Fibroblast of upper back skin (primary cell): ENCODE measurements around the gene ARRB1.
"Not testable (repeated sequence)": the region's sequence is repeated elsewhere in the genome, so short reads cannot be mapped to it uniquely, and the experiment has no call there.

Experiments used
- DNase-seq: peaks from one replicate; pipeline ENCODE4 v3.0.0-alpha.2; 2013

The ARRB1 gene

DNA sequence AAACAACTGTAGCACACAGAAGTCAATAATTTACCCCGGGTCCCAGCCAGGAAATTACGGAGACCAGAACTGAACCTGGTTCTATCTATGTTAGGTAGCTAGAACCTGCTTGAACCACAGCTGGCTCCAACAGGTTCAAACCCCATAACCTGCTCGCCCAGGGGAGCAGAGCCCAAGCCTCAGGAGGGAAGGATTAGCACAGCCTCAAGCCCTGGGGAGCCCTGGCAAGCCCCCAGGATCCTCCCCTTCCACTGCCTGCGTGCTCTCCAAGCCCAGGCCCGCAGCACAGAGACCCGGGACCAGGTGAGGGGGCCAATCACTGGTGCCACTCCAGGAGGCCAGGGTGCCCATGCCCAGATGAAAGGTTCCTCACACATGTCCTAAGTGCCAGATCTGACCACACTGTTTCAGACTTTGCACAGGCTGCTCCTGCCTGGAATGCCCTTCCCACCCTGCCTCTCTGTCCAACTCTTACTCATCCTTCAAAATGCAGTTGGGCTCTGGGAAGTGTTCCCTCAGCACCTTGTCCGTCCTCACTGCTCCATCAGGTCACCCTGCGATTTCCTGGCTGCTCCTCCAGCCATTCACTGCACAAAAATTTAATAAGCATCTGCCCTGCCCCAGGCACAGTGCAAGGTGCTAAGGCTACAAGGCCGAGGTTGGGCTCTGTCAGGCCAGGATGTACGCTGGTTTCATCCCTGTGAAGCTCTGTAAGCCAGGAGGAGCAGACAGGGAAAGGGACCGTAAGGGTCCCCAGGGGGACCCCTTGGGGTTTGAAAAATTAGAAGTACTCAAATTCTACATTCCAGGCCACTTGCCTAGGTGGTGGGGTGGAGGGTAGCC is 32.2 kb downstream of the ARRB1 start:
- DNase-seq, result no peak

GRCh38 chr11:75317446-75318122 is 33.9 kb downstream of the ARRB1 start:
- no peak for DNase-seq

- no peak for DNase-seq
Measured at GRCh38 chr11:75315439-75315805, 36.0 kb downstream of the ARRB1 start.

DNA sequence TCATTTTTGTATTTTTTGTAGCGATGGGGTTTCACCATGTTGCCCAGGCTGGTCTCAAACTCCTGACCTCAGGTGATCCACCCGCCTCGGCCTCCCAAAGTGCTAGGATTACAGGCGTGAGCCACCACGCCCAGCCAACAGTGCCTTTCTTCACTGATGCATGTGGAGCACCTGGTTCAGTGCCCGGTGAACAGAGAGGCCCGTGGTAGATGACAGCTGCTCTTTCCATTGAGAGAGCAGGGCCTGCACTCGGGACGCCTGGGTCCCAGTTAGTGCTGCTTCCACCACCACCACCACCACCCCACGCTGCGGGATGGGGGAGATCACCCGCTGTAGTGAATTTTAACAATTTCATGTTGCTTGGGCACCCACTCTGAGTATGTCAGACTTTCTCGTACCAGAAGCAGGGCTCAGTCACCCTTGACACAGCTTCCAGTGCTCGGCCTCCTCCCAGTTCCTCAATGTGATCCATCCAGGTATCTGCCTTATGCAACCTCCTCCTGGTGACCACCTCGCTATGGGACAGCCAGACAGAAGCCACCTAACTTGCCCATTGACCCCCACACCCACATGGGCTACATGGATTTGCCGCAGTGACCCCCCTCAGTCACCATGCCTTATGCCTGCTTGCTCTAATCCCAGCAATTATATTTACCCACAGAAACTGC is 36.6 kb downstream of the ARRB1 start:
- no peak for DNase-seq

- DNase-seq, result peak; percentile 55
Measured at GRCh38 chr11:75313513-75314272, 37.8 kb downstream of the ARRB1 start.

DNA sequence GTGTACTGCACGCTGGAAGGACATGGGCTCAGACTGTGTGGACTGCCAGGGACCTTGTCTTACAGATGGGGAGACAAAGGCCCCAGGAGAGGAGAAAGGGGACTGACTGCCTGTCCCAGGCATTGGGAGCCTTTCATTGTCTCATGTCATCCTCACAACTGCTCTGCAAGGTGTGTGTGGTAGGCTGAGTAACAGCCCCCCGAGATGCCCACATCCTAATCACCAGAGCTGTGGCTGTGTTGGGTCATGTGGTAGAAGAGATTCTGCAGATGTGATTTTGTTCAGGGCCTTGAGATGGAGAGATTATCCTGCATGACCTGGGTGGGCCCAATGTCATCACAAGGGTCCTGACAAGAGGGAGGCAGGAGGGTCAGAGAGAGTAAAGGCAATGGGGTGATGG is 39.1 kb downstream of the ARRB1 start:
- no peak for DNase-seq

- DNase-seq, result peak; percentile 66
Measured at GRCh38 chr11:75311858-75312288, 39.6 kb downstream of the ARRB1 start.

DNA sequence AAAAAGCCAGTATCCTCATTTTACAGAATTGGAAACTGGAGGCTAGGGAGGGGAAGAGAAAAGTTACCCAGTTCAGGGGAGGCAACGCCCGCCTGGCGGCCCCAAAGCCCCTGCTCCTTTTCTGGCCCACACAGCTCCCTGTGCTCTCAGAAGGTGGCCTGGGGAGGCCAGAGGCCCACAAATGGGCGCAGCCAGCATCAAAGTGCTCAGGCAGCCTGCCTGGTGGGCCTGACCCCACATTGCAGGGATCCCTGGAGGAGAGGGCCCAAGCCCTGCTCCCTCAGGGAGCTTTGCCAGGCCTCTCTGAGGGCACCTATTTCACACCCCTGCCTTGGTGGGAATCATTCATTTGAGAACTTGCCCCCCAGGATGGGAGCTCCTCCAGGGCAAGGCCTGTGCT is 42.5 kb downstream of the ARRB1 start:
- no peak for DNase-seq

DNA sequence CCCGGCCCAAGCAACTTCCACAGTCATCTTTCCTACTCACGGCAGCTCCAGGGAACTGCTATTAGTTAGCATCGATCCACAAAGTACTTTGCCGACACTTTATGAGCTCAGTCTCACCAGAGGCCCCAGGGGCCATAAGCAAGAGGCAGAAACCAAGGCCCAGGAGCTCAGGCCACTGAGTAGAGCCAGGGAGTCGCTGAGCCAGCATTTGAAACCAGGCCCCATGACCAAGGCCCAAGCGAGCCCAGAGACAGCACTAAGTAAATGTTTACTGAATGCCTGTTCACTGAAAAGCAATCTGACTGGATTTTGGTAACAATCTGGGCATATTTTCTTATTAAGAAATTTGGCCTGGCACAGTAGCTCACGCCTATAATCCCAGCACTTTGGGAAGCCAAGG is 43.3 kb downstream of the ARRB1 start:
- DNase-seq, result no peak

GRCh38 chr11:75307058-75307457 is 44.4 kb downstream of the ARRB1 start:
- no peak for DNase-seq

- no peak for DNase-seq
Measured at GRCh38 chr11:75306529-75306928, 44.9 kb downstream of the ARRB1 start.

DNA sequence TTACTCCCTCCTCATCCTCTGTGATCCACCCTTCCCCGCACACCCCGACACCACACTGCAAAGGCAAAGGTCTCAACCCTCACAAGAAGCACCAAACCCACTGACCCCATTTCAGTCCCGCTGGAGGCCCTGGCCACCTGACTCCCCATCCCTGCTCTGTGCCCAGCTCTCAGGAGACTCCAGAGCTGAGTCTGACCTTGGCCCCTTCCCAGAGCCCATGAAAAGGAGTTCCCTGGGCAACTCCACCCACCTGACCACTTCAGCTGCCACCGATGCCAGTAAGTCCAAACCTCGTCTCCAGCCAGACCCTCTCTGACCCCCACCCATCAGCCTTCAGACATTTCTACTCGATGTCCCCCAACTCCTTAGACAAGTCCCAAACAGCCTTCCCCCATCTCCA is 45.5 kb downstream of the ARRB1 start:
- no peak for DNase-seq

- no peak for DNase-seq
Measured at GRCh38 chr11:75305452-75305851, 46.0 kb downstream of the ARRB1 start.

- not testable (repeated sequence) for DNase-seq
Measured at GRCh38 chr11:75304941-75305340, 46.5 kb downstream of the ARRB1 start.

- DNase-seq, result no peak
Measured at GRCh38 chr11:75303544-75304224, 47.8 kb downstream of the ARRB1 start.

- no peak for DNase-seq
Measured at GRCh38 chr11:75302371-75302770, 49.1 kb downstream of the ARRB1 start.

GRCh38 chr11:75301601-75302345 is 49.7 kb downstream of the ARRB1 start:
- DNase-seq, result no peak

DNA sequence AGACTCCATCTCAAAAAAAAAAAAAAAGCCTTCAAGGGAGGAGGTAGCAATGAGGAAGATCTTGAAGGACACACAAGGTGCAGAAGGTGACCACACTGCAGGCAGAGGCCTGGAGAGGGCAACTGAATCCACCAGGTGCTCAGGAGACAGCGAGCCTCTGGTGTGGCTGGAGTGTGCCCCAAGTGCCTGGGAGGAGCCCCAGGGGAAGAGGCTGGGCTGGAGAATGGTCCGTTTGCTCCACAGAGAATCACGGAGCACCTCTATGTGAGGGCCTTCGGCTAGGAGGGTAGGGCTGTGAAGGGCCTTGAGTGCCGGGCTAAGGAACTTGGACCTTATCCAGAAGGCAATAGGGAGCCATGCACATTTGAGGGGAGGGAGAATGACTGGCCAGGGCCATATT is 50.3 kb downstream of the ARRB1 start:
- DNase-seq, result no peak

- DNase-seq, result no peak
Measured at GRCh38 chr11:75298976-75299260, 52.5 kb downstream of the ARRB1 start.

DNA sequence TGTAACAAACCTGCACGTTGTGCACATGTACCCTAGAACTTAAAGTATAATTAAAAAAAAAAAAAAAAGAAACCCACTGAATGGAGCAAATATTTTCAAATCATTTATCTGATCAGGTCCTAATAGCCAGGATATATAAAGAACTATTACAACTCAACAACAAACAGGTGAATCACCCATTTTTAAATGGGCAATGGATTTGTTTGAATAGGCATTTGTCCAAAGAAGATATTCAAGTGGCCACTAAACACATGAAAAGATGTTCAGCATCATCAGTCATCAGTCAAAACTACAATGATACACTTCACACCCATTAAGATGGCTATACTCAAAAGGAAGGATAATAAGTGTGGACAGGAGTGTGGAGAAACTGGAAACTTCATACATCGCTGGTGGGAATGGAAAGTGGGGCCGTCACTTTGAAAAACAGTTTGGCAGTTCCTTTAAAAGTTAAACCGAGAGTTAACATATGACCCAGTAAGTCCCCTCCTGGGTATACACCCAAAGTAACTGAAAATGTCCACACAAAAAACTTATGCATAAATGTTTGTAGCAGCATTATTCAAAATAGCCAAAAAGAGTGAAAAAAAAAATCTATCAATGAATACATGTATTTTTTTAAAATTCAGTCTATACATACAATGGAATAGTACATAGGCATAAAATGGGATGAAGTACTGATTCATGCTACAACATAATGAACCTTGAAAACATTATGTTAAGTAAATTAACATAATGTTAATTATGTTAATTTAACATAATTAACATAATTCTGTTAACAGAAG is 53.1 kb downstream of the ARRB1 start:
- DNase-seq, result no peak

GRCh38 chr11:75293903-75294302 is 57.6 kb downstream of the ARRB1 start:
- no peak for DNase-seq
